ENCODE data around the gene RASGRP4. TPM values are rescaled to one million over a fixed set of nuclear protein-coding genes. Genes with fewer than 3 reads are reported as not detected.
A peak's percentile ranks its signal among the peaks of the same experiment; 100 is the strongest.

The RASGRP4 gene
- total and polyA plus RNA-seq, 4 donors: 3.5 to 39.0 (median 8.7) TPM

DNA sequence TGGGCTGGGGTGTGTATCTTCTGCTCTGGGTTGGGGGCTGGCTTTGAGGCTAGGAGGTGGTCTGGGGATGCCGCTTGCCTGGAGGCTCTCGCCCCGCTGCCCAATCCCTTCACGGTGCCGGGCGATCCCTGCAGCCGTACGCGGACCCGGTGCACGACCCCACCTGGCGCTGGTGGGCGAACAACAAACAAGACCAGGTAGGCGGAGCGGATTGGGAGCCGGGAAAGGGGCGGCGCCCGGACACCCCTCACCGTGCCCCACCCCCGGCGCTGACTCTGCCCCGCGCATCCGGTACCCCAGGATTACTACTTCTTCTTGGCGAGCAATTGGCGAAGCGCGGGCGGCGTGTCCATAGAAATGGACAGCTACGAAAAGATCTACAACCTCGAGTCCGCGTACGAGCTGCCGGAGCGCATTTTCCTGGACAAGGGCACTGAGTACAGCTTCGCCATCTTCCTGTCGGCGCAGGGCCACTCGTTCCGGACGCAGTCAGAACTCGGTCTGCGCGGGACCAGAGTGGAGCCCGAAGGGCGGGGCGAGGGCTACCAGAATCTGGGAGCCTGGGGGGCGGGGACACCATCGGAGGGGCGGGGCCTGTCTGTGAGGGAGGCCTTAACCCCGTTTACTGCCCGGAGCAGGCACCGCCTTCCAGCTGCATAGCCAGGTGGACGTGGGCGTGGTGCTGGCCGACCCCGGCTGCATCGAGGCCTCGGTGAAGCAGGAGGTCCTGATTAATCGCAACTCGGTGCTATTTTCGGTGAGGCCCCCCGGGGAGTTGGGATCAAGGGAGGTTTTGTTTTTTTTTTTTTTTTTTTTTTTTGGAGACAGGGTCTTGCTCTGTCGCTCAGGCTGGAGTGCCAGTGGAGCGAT is 63.7 kb downstream of the RASGRP4 start:
- peaks cover 0 to 12% (median 0%) of the 10 kb centered on the region in 5 donors for H3K4me1 ChIP-seq (ENCODE audit: control insufficient read depth in 5 of 5, insufficient read depth in 5 of 5, low read length in 5 of 5)
- WGBS, 2 donors: 2% methylated on average over 60 to 68 of the region's 68 CpGs
- H3K9ac ChIP-seq (ENCODE audit: insufficient read depth in 1 of 2, low read length in 2 of 2): no peak overlapping the region
- H3K27me3 ChIP-seq (ENCODE audit: control insufficient read depth in 3 of 3, insufficient read depth in 3 of 3, low read length in 2 of 3): peaks cover 0 to 28% (median 12%) of the 10 kb centered on the region in 3 donors
- DNase-seq (peak; percentile 55 to 66 (median 58)), ATAC-seq (ENCODE audit: insufficient read depth, low FRiP score) (peak; percentile 74)
- H3K36me3 ChIP-seq (ENCODE audit: control insufficient read depth in 4 of 4, insufficient read depth in 4 of 4, low read length in 4 of 4): no peaks in the 10 kb centered on the region
- TF ChIP-seq, protein P1, sequence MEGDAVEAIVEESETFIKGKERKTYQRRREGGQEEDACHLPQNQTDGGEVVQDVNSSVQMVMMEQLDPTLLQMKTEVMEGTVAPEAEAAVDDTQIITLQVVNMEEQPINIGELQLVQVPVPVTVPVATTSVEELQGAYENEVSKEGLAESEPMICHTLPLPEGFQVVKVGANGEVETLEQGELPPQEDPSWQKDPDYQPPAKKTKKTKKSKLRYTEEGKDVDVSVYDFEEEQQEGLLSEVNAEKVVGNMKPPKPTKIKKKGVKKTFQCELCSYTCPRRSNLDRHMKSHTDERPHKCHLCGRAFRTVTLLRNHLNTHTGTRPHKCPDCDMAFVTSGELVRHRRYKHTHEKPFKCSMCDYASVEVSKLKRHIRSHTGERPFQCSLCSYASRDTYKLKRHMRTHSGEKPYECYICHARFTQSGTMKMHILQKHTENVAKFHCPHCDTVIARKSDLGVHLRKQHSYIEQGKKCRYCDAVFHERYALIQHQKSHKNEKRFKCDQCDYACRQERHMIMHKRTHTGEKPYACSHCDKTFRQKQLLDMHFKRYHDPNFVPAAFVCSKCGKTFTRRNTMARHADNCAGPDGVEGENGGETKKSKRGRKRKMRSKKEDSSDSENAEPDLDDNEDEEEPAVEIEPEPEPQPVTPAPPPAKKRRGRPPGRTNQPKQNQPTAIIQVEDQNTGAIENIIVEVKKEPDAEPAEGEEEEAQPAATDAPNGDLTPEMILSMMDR (IDR thresholded peaks at IDR 0.05; ENCODE audit: control extremely low read depth, extremely low read depth): no peak
- peak overlapping the region; percentile 68 for H3K4me3 ChIP-seq
- no peaks in the 10 kb centered on the region for H3K9me3 ChIP-seq (ENCODE audit: control insufficient read depth in 4 of 4, insufficient read depth in 3 of 4, low read length in 3 of 4)
- peak overlapping the region in 1 of 2 donors; percentile 44 for H3K27ac ChIP-seq (ENCODE audit: low read depth in 1 of 2, low read length in 1 of 2)

DNA sequence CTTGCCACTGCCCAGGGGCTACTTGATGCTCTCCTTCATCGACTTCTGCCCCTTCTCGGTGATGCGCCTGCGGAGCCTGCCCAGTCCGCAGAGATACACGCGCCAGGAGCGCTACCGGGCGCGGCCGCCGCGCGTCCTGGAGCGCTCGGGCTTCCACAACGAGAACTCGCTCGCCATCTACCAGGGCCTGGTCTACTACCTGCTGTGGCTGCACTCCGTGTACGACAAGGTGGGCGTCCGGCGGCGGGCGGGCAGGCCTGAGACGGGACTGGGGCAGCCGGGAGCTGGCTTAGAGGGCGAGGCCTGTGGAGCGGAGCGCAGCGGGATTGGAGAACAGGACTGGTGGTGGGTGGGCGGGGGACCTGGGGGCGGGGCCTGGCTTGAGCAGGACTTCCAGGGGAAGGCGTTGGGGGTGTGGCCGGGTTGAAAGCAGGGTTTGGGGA is 64.4 kb downstream of the RASGRP4 start:
- DNase-seq (peak; percentile 80 to 86 (median 81)), ATAC-seq (ENCODE audit: insufficient read depth, low FRiP score) (peak; percentile 91)
- H3K9me3 ChIP-seq (ENCODE audit: control insufficient read depth in 4 of 4, insufficient read depth in 3 of 4, low read length in 3 of 4): no peaks in the 10 kb centered on the region
- H3K27me3 ChIP-seq (ENCODE audit: control insufficient read depth in 3 of 3, insufficient read depth in 3 of 3, low read length in 2 of 3): peaks cover 0 to 28% (median 12%) of the 10 kb centered on the region in 3 donors
- no peak overlapping the region for H3K9ac ChIP-seq (ENCODE audit: insufficient read depth in 1 of 2, low read length in 2 of 2)
- H3K27ac ChIP-seq (ENCODE audit: low read depth in 1 of 2, low read length in 1 of 2): no peak overlapping the region
- peak overlapping the region; percentile 68 for H3K4me3 ChIP-seq
- WGBS, 2 donors: 0 to 1% methylated on average over 31 to 37 of the region's 37 CpGs
- TF ChIP-seq, protein P1 (IDR thresholded peaks at IDR 0.05; ENCODE audit: control extremely low read depth, extremely low read depth): no peak
- no peaks in the 10 kb centered on the region for H3K36me3 ChIP-seq (ENCODE audit: control insufficient read depth in 4 of 4, insufficient read depth in 4 of 4, low read length in 4 of 4)
- H3K4me1 ChIP-seq (ENCODE audit: control insufficient read depth in 5 of 5, insufficient read depth in 5 of 5, low read length in 5 of 5): peaks cover 0 to 12% (median 0%) of the 10 kb centered on the region in 5 donors

DNA sequence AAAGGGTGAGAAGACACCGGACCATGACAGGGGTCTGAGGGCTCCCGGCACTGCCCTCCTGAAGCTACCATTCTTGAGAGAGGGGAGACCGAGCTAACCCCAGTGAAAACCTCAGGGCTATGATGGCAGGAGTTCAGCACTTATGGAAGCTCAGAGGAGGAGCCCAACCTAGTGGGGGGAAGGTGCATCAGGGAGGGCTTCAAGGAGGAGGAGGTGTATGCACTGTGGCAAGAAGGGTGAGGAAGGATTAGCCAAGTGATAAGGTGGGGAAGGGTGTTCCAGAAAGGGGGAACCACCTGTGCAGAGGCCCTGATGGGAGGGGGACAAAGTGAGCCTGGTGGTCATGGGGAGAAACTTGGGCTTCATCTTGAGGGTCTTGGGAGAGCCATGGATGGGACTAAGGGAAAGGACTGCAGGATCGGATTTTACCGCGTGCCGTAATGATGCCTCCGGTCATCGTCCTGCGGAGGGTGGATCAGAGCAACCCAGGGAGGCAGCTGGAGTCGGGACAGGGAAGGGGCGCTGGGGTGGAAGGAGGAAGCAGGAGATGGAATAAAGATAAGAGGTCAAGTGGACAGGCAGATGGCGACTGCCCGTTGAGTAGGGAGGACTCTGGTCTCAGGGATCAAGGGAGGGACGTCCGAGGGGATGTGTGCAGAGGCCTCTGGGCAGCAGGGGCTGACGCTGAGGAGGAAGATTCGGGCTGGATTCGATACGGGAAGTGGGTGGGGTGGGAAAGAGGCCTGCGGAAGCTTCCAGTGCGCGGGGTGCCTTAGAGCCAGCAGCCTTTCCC is 65.0 kb downstream of the RASGRP4 start:
- H3K27me3 ChIP-seq (ENCODE audit: control insufficient read depth in 3 of 3, insufficient read depth in 3 of 3, low read length in 2 of 3): peaks cover 0 to 32% (median 12%) of the 10 kb centered on the region in 3 donors
- TF ChIP-seq, protein P1 (IDR thresholded peaks at IDR 0.05; ENCODE audit: control extremely low read depth, extremely low read depth): no peak
- H3K9ac ChIP-seq (ENCODE audit: insufficient read depth in 1 of 2, low read length in 2 of 2): no peak overlapping the region
- no peaks in the 10 kb centered on the region for H3K36me3 ChIP-seq (ENCODE audit: control insufficient read depth in 4 of 4, insufficient read depth in 4 of 4, low read length in 4 of 4)
- 19% methylated on average over 23 of the region's 23 CpGs for WGBS, 2 donors
- no peaks in the 10 kb centered on the region for H3K9me3 ChIP-seq (ENCODE audit: control insufficient read depth in 4 of 4, insufficient read depth in 3 of 4, low read length in 3 of 4)
- H3K4me1 ChIP-seq (ENCODE audit: control insufficient read depth in 5 of 5, insufficient read depth in 5 of 5, low read length in 5 of 5): peaks cover 0 to 12% (median 0%) of the 10 kb centered on the region in 5 donors
- no peak overlapping the region for H3K27ac ChIP-seq (ENCODE audit: low read depth in 1 of 2, low read length in 1 of 2)
- peak overlapping the region; percentile 33 for H3K4me3 ChIP-seq
- DNase-seq (no peak), ATAC-seq (ENCODE audit: insufficient read depth, low FRiP score) (no peak)

Data from lung (tissue), 12 donors.